Inflammatory macrophage treated with lipopolysaccharide for 4 hours (primary cell): ENCODE data around the gene TMEM179B.

Experiments
- DNase-seq: peaks from one replicate; pipeline ENCODE4 v3.0.0-alpha.2; 2020

Gene TMEM179B

GRCh38 chr11:62835336-62835735 lies 48.1 kb downstream of the TMEM179B start:
- no peak for DNase-seq

- DNase-seq, result peak; percentile 97
Observed at GRCh38 chr11:62839050-62839945, 52.1 kb downstream of the TMEM179B start, which contains the start of gene WDR74. Gene WDR74, minus strand, starts transcription at chr11:62839590. Its CDS starts 20 bp downstream, at chr11:62839570.
